GM19455 (cell line): ENCODE data around the gene PIAS2.

Experiments used
- ATAC-seq: cut with Tn5 transposase; IDR thresholded peaks from one replicate; pipeline ENCODE4 v1.9.1; 2021; ENCODE audit not compliant: unreplicated experiment

Gene PIAS2

GRCh38 chr18:46767217-46767616 lies 150.1 kb downstream of the PIAS2 start:
- no peak for ATAC-seq

GRCh38 chr18:46764586-46764985 lies 152.7 kb downstream of the PIAS2 start:
- ATAC-seq, result no peak

DNA sequence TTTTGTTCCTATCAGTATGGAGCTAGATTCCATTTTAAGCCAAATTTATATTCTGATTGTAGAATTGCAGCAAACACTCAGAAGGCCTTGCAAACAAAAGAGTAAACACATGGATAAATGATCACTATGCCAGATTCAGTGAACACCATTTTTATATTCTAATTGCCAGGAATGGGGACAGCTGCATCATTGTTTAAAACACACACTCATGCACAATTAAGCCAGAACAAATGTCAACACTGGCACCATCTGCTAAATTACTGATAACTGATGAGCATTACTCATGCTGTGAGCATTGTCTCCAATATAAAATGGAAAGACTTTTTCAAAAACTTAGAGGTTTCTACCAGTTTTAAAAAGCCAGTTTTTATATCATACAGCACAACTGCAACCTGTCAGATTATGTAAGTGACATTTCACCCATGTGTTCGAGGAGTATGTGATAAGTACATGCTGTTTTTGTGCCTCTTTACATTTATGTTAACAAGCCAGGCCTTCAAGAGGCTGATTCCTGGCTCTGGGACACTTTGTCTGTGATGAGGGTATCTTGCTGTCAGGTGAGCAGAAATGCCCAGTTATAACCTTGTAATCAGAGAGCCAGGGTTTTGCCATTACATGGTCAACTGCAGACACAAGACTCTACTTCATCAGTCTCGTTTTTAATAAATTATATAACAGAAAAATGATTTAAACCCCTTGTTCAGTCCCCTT lies 156.1 kb downstream of the PIAS2 start:
- ATAC-seq, result no peak

DNA sequence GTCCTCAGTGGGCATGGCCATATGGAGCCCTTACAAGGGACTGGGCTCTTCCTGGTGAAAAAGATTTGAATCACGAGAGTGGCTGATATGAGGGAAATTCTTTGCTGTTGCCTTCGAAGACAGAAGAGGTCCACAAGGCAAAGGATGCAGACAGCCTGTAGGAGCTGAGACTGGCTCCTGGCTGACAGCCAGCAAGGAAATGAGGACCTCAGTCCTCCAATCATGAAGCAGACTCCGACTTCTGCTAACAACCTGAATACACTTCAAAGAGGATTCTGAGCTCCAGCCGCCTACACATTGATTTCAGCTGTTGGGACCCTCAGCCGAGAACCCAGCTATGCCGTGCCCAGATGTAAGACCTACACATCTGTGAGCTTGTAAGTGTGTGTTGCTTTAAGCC lies 157.4 kb downstream of the PIAS2 start:
- no peak for ATAC-seq

- no peak for ATAC-seq
These were observed 160.6 kb downstream of the PIAS2 start, which contains the start of gene ST8SIA5 for GRCh38 chr18:46756559-46757201. Gene ST8SIA5 (minus strand): TSS chr18:46757053. CDS start chr18:46756508, 545 bp downstream.

DNA sequence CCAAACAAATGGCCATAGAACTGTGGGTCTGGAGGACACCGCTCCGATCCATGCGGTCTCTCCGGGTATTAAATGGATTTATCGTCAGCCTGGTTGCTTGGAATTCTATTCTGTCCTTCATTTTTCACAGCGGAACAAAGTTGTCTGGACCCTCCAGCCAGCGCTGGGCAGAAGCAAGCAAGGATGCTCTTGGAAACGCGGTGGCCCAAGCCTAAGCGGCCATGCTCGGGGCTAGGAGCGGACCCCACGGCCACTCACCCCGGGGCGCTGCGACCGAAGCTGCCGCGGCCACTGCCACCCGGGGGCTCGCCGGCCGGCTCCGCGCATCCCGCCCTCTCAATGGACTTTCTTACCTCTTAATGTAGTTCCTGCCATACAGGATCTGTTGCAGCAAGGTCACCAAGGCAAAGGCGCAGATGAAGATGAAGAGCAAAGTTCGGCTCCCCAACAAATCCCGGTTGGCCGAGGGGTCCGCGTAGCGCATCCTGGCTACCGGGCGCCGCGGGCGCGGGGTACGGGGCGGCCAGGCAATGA lies 161.2 kb downstream of the PIAS2 start:
- no peak for ATAC-seq

GRCh38 chr18:46755315-46756024 lies 161.8 kb downstream of the PIAS2 start:
- no peak for ATAC-seq

GRCh38 chr18:46754661-46755292 lies 162.5 kb downstream of the PIAS2 start:
- ATAC-seq, result no peak

DNA sequence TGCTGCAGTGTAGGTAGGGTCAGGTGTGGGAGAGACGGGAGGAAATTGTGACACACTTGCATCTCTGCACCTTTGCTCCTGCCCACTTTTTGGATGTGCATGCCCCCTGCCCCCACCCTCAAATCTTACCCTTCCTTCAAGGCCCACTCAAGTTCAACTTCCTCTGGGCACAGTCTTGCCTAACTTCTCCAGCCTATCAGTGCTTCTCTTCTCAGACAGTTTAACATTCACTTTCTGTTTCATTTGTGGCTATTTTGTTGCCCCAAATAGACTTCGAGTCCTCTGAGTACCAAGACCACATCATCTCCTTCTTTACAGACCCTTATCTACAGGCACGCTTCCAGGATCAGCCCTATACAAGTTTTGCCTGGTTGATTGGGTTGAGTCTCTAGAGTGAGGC lies 163.1 kb downstream of the PIAS2 start:
- ATAC-seq, result peak; percentile 57
